Gastroesophageal sphincter (tissue), 4 donors: ENCODE results near the gene SREBF2. TPM values are rescaled to one million over a fixed set of nuclear protein-coding genes. Genes with fewer than 3 reads are reported as not detected.

Experiments used
- ATAC-seq: fragments of 150-250 bp; one replicate; pipeline ENCODE4 v1.9.1; 2016; ENCODE audit warnings: mild to moderate bottlenecking, moderate library complexity
- H3K27ac ChIP-seq, 4 donors: fragments of 200-600 bp; sonication (generic) in 3 of 4; 1 replicate in 3 of 4; 2 replicates in 1 of 4; pipeline ENCODE4 v1.5.1; 2016 to 2019
- H3K27me3 ChIP-seq: fragments of 200-600 bp; sonication (generic); one replicate; pipeline ENCODE4 v1.5.1; 2019
- H3K36me3 ChIP-seq, 2 donors: fragments of 200-600 bp; sonication (generic); one replicate each; pipeline ENCODE4 v1.5.1; 2019; ENCODE audit warnings: control low read depth in 1 of 2
- H3K4me1 ChIP-seq, 3 donors: fragments of 200-600 bp; sonication (generic); 1 replicate in 2 of 3; 2 replicates in 1 of 3; pipeline ENCODE4 v1.5.1; 2016 to 2019; ENCODE audit warnings: control low read depth in 2 of 3
- H3K4me3 ChIP-seq, 2 donors: fragments of 200-600 bp; sonication (generic); one replicate each; pipeline ENCODE4 v1.5.1; 2019; ENCODE audit warnings: mild to moderate bottlenecking in 1 of 2, moderate library complexity in 1 of 2
- H3K9me3 ChIP-seq, 3 donors: fragments of 200-600 bp; sonication (generic); one replicate each; pipeline ENCODE4 v1.5.1; 2017 to 2019; ENCODE audit warnings: control low read depth in 2 of 3
- CTCF ChIP-seq, 4 experiments: fragments of 200-600 bp in 2 of 4; fragments of 450-650 bp in 2 of 4; sonication (generic) in 1 of 4; IDR thresholded peaks; one replicate each; pipeline ENCODE4 v1.5.1; 2017 to 2019; ENCODE audit warnings: antibody characterized with exemption in 4 of 4, mild to moderate bottlenecking in 2 of 4, moderate library complexity in 2 of 4
- EP300 ChIP-seq: sonication (generic); formaldehyde crosslinking; IDR thresholded peaks from one replicate; pipeline ENCODE4 v1.6.1; 2017; ENCODE audit warnings: antibody characterized with exemption, mild to moderate bottlenecking
- POLR2A ChIP-seq, 2 donors: fragments of 450-650 bp; IDR thresholded peaks; one replicate each; pipeline ENCODE4 v1.6.1; 2017; ENCODE audit warnings: antibody characterized with exemption in 2 of 2, mild to moderate bottlenecking in 2 of 2, moderate library complexity in 1 of 2
- POLR2AphosphoS5 ChIP-seq: sonication (generic); formaldehyde crosslinking; IDR thresholded peaks from one replicate; pipeline ENCODE4 v1.6.1; 2017; ENCODE audit warnings: antibody characterized with exemption
- WGBS, 2 donors: methylation state at CpG; one replicate each; pipeline ENCODE4 v1.1.5; 2018; ENCODE audit warnings: low coverage in 1 of 2; 5-methylcytosine and 5-hydroxymethylcytosine counted together
- total RNA-seq, 4 donors: library from RNA; depleted of rRNA; stranded (reverse); fragments of >200 nt; gene quantifications; one replicate each; pipeline ENCODE4 v1.1.0, GENCODE V29; 2016

Gene SREBF2
- total RNA-seq, 4 donors from 2014 or later = 39.7 to 101 (median 58.8) TPM

- peaks cover 57% of the 10 kb centered on the region for H3K27me3 ChIP-seq
- H3K4me3 ChIP-seq = peak overlapping the region in 1 of 2 donors; percentile 55
- H3K36me3 ChIP-seq = no peaks in the 10 kb centered on the region
- no peaks in the 10 kb centered on the region for H3K9me3 ChIP-seq
- TF ChIP-seq CTCF (IDR thresholded peaks at IDR 0.05) (no peak), POLR2A (IDR thresholded peaks at IDR 0.05) (no peak), EP300 (no peak), POLR2AphosphoS5 (no peak)
- peaks cover 0 to 26% (median 13%) of the 10 kb centered on the region in 3 donors for H3K4me1 ChIP-seq
- 85% methylated on average over 8 of the region's 21 CpGs; no CpG with 5 or more reads in 1 of the 2 donors for WGBS, 2 donors
- ATAC-seq = no peak
- no peak overlapping the region for H3K27ac ChIP-seq
Observed at GRCh38 chr22:41920271-41920976, 87.5 kb downstream of the SREBF2 start.

GRCh38 chr22:41922328-41922727 is 89.4 kb downstream of the SREBF2 start:
- Histone ChIP-seq H3K27ac (no peak overlapping the region), H3K9me3 (no peaks in the 10 kb centered on the region), H3K4me3 (no peak overlapping the region), H3K4me1 (peaks cover 0 to 37% (median 23%) of the 10 kb centered on the region in 3 donors), H3K36me3 (no peaks in the 10 kb centered on the region), H3K27me3 (peaks cover 57% of the 10 kb centered on the region)
- WGBS, 2 donors = 100% methylated on average over 2 of the region's 5 CpGs
- no peak for ATAC-seq
- TF ChIP-seq POLR2AphosphoS5 (no peak), CTCF (IDR thresholded peaks at IDR 0.05) (no peak), POLR2A (IDR thresholded peaks at IDR 0.05) (no peak), EP300 (no peak)

GRCh38 chr22:41922940-41923594 is 90.2 kb downstream of the SREBF2 start:
- H3K4me1 ChIP-seq = peaks cover 0 to 33% (median 23%) of the 10 kb centered on the region in 3 donors
- no peaks in the 10 kb centered on the region for H3K36me3 ChIP-seq
- H3K9me3 ChIP-seq = no peaks in the 10 kb centered on the region
- H3K27ac ChIP-seq = no peak overlapping the region
- WGBS, 2 donors = 92% methylated on average over 2 of the region's 4 CpGs; no CpG with 5 or more reads in 1 of the 2 donors
- no peak overlapping the region for H3K4me3 ChIP-seq
- TF ChIP-seq CTCF (IDR thresholded peaks at IDR 0.05) (no peak), POLR2AphosphoS5 (no peak), POLR2A (IDR thresholded peaks at IDR 0.05) (no peak), EP300 (no peak)
- no peak for ATAC-seq
- H3K27me3 ChIP-seq = peaks cover 57% of the 10 kb centered on the region

DNA sequence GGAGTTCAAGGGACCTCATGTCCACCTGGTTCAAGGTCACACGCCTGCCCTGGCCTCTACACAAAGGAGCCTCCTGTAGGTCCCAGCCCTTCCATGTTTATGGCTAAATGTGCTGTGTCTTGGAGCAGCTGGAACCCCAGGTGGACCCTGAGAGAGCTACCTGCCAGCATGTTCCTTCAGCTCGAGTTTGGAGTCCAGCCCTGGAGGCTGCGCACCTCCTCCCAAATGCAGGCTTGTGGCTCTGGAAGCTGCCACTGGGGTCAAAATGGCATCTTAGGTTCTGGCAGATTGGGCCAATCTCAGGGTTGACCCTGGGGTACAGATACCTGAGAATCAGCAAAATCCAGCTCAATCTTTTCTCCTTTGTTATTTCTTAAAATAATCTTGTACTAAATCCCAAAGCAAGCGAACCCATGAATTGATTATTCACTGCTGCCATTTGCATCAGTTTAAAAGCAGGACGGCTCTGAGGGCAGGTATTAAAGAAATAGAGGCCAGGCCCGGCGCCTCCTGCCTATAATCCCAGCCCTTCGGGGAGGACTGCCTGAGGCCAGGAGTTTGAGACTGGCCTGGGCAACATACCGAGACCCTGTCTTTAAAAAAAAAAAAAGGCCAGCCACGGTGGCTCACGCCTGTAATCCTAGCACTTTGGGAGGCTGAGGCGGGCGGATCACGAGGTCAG is 90.8 kb downstream of the SREBF2 start:
- Histone ChIP-seq H3K27ac (no peak overlapping the region), H3K36me3 (no peaks in the 10 kb centered on the region), H3K9me3 (no peaks in the 10 kb centered on the region), H3K27me3 (peaks cover 56% of the 10 kb centered on the region), H3K4me3 (no peak overlapping the region), H3K4me1 (peaks cover 0 to 30% (median 23%) of the 10 kb centered on the region in 3 donors)
- ATAC-seq = no peak
- no peak for TF ChIP-seq POLR2A (IDR thresholded peaks at IDR 0.05)
- no peak for TF ChIP-seq POLR2AphosphoS5
- TF ChIP-seq CTCF (IDR thresholded peaks at IDR 0.05) = no peak
- TF ChIP-seq EP300 = no peak
- WGBS, 2 donors = 91 to 93% methylated on average over 9 to 10 of the region's 14 CpGs
